ENCODE results near the gene NALCN.
A peak's percentile ranks its signal among the peaks of the same experiment; 100 is the strongest.

The NALCN gene

GRCh38 chr13:101170306-101170705, 246.0 kb downstream of the NALCN start:
- TF ChIP-seq, protein P1, sequence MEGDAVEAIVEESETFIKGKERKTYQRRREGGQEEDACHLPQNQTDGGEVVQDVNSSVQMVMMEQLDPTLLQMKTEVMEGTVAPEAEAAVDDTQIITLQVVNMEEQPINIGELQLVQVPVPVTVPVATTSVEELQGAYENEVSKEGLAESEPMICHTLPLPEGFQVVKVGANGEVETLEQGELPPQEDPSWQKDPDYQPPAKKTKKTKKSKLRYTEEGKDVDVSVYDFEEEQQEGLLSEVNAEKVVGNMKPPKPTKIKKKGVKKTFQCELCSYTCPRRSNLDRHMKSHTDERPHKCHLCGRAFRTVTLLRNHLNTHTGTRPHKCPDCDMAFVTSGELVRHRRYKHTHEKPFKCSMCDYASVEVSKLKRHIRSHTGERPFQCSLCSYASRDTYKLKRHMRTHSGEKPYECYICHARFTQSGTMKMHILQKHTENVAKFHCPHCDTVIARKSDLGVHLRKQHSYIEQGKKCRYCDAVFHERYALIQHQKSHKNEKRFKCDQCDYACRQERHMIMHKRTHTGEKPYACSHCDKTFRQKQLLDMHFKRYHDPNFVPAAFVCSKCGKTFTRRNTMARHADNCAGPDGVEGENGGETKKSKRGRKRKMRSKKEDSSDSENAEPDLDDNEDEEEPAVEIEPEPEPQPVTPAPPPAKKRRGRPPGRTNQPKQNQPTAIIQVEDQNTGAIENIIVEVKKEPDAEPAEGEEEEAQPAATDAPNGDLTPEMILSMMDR (conservative IDR thresholded peaks at IDR 0.05; ENCODE audit: low read depth, low read length), result no peak
- no peak overlapping the region for H3K4me3 ChIP-seq (ENCODE audit: low read length)
- no peak for DNase-seq (ENCODE audit: low read depth)

- DNase-seq (ENCODE audit: low read depth), result peak; percentile 30
- TF ChIP-seq, protein P1 (conservative IDR thresholded peaks at IDR 0.05; ENCODE audit: low read depth, low read length), result no peak
- H3K4me3 ChIP-seq (ENCODE audit: low read length), result no peak overlapping the region
These were observed 259.0 kb downstream of the NALCN start for GRCh38 chr13:101157261-101157660.

- TF ChIP-seq, protein P1 (conservative IDR thresholded peaks at IDR 0.05; ENCODE audit: low read depth, low read length), result peak; percentile 55
- no peak for DNase-seq (ENCODE audit: low read depth)
- H3K4me3 ChIP-seq (ENCODE audit: low read length), result no peak overlapping the region
These were observed 260.4 kb downstream of the NALCN start for GRCh38 chr13:101155920-101156319.

DNA sequence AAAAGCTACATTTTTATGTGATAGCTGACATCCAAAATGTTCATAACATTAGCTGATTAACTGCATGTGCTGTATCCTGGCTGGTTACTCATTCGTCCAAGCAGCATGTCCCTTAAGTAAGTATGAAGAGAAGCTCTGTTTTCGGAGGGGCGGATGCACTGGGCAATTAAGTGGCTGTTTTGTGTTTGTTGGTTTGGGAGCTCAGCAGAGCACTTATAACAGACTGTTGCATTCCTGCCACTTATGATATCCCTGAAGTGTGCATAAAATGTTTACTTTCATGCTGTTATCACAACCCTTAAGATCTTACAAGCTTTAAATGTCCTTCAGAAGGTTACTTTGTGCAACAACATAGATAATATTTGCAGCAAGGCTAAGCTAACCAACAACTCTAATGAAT, 264.1 kb downstream of the NALCN start:
- TF ChIP-seq, protein P1 (conservative IDR thresholded peaks at IDR 0.05; ENCODE audit: low read depth, low read length), result no peak
- no peak for DNase-seq (ENCODE audit: low read depth)

GRCh38 chr13:101150998-101151397, 265.3 kb downstream of the NALCN start:
- TF ChIP-seq, protein P1 (conservative IDR thresholded peaks at IDR 0.05; ENCODE audit: low read depth, low read length), result no peak
- no peak overlapping the region for H3K4me3 ChIP-seq (ENCODE audit: low read length)
- no peak for DNase-seq (ENCODE audit: low read depth)

More for the DNA sequence above, 264.1 kb downstream of the NALCN start:
- H3K4me3 ChIP-seq (ENCODE audit: low read length), result no peak overlapping the region

DNA sequence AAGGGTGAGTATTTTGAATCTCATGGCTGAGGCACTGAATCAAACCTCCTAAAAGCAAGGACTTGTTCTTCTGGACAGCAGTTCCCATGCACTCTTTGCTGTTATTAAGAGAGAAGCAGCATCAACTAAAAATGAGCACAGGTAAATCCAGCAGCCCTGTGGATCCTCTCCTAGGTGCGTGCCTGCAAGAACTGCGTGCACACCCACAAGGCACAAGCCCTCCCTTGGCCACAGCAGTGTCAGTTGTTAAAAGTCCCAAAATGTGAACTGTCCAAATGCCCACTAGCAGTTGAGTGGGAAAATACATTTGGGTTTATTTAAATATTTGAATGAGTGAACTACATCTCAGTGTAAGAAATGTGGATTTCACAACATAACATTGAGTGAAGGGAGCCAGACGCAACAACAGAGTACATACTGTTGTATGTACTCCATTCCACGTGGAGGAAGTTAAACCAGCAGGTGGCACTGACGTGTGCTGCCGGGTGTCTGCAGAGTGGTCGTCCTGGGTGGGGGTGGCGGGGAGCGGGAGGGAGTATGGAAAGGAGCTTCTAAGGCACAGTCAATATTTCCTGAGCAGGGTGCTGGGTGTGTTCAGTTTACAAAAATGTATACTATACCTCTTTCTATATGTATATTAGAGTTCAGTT, 266.4 kb downstream of the NALCN start:
- TF ChIP-seq, protein P1 (conservative IDR thresholded peaks at IDR 0.05; ENCODE audit: low read depth, low read length), result peak; percentile 57
- H3K4me3 ChIP-seq (ENCODE audit: low read length), result no peak overlapping the region
- no peak for DNase-seq (ENCODE audit: low read depth)
